Breast epithelium (tissue), 3 donors: ENCODE data around the gene MDC1. TPM values are rescaled to one million over a fixed set of nuclear protein-coding genes. Genes with fewer than 3 reads are reported as not detected.

ENCODE experiments used
- total RNA-seq, 3 donors: library from RNA; depleted of rRNA; stranded (reverse); fragments of >200 nt; gene quantifications; one replicate each; pipeline ENCODE4 v1.1.0, GENCODE V29; 2016

Gene MDC1
- total RNA-seq, 3 donors from 2014 or later: 8.5 to 14.9 (median 13.4) TPM

Other genes with a start within 250 kb of the MDC1 start
- 100 to 1,000 TPM; 420 to 803 (median 575) TPM for gene HLA-E, start 227.8 kb downstream of the MDC1 start, total RNA-seq
- gene GNL1, start 160.8 kb downstream of the MDC1 start, total RNA-seq: 10 to 100 TPM; 39.7 to 51.2 (median 47.5) TPM
- gene PRR3, start 160.0 kb downstream of the MDC1 start, total RNA-seq: 10 to 100 TPM in 2 of 3 donors, 1 to 10 TPM in 1; 9.0 to 28.4 (median 12.1) TPM
- 10 to 100 TPM; 41.0 to 55.2 (median 51.5) TPM for gene ABCF1, start 145.8 kb downstream of the MDC1 start, total RNA-seq
- 10 to 100 TPM; 17.3 to 51.1 (median 26.5) TPM for gene PPP1R10, start 100.0 kb downstream of the MDC1 start, total RNA-seq
- 10 to 100 TPM; 42.1 to 70.8 (median 52.4) TPM for gene MRPS18B, start 99.4 kb downstream of the MDC1 start, total RNA-seq
- 10 to 100 TPM in 1 of 3 donors, 1 to 10 TPM in 2; 5.3 to 10.5 (median 8.8) TPM for gene ATAT1, start 90.4 kb downstream of the MDC1 start, total RNA-seq
- 10 to 100 TPM in 2 of 3 donors, 1 to 10 TPM in 1; 9.6 to 19.0 (median 16.1) TPM for gene C6orf136, start 70.1 kb downstream of the MDC1 start, total RNA-seq
- 10 to 100 TPM; 23.5 to 35.3 (median 26.2) TPM for gene DHX16, start 44.3 kb downstream of the MDC1 start, total RNA-seq
- 10 to 100 TPM; 18.3 to 41.6 (median 20.0) TPM for gene PPP1R18, start 30.6 kb downstream of the MDC1 start, total RNA-seq
- gene NRM, start 26.3 kb downstream of the MDC1 start, total RNA-seq: 1 to 10 TPM; 1.8 to 4.0 (median 2.3) TPM
- gene TUBB, start 3.1 kb upstream of the MDC1 start, total RNA-seq: 100 to 1,000 TPM; 189 to 269 (median 212) TPM
- gene FLOT1, start 25.4 kb upstream of the MDC1 start, total RNA-seq: 100 to 1,000 TPM in 2 of 3 donors, 10 to 100 TPM in 1; 80.5 to 171 (median 142) TPM
- 10 to 100 TPM in 2 of 3 donors, 1 to 10 TPM in 1; 7.7 to 64.1 (median 20.0) TPM for gene IER3, start 27.3 kb upstream of the MDC1 start, total RNA-seq
- 100 to 1,000 TPM in 1 of 3 donors, 10 to 100 TPM in 2; 18.1 to 149 (median 72.1) TPM for gene DDR1, start 167.2 kb upstream of the MDC1 start, total RNA-seq
- 10 to 100 TPM; 10.4 to 13.4 (median 11.1) TPM for gene GTF2H4, start 190.9 kb upstream of the MDC1 start, total RNA-seq
- gene VARS2, start 197.0 kb upstream of the MDC1 start, total RNA-seq: 10 to 100 TPM; 15.7 to 19.2 (median 16.8) TPM
- not detected for gene SFTA2, start 214.9 kb upstream of the MDC1 start, total RNA-seq
- not detected for gene MUCL3, start 223.7 kb upstream of the MDC1 start, total RNA-seq